ENCODE results near the gene TSPYL4. TPM values are rescaled to one million over a fixed set of nuclear protein-coding genes. Genes with fewer than 3 reads are reported as not detected.

The TSPYL4 gene
- total RNA-seq, 2 donors from 2014 or later: 29.2 to 34.5 TPM

GRCh38 chr6:116221911-116222310 lies 32.0 kb downstream of the TSPYL4 start:
- Histone ChIP-seq H3K36me3 (peaks cover 7% of the 10 kb centered on the region), H3K9me3 (no peaks in the 10 kb centered on the region), H3K4me3 (no peak overlapping the region), H3K4me1 (peaks cover 0 to 16% of the 10 kb centered on the region in 2 donors), H3K27ac (no peak overlapping the region), H3K27me3 (no peaks in the 10 kb centered on the region)
- TF ChIP-seq CTCF (IDR thresholded peaks at IDR 0.05): no peak
- DNase-seq (ENCODE audit: low spot score): no peak

- no peak overlapping the region for H3K4me3 ChIP-seq
- no peak for DNase-seq (ENCODE audit: low spot score)
- peaks cover 7% of the 10 kb centered on the region for H3K36me3 ChIP-seq
- H3K27me3 ChIP-seq: no peaks in the 10 kb centered on the region
- H3K4me1 ChIP-seq: peaks cover 0 to 20% of the 10 kb centered on the region in 2 donors
- no peak overlapping the region for H3K27ac ChIP-seq
- no peaks in the 10 kb centered on the region for H3K9me3 ChIP-seq
- no peak for TF ChIP-seq CTCF (IDR thresholded peaks at IDR 0.05)
Measured at GRCh38 chr6:116221067-116221466, 32.8 kb downstream of the TSPYL4 start.

- peaks cover 0 to 20% of the 10 kb centered on the region in 2 donors for H3K4me1 ChIP-seq
- TF ChIP-seq CTCF (IDR thresholded peaks at IDR 0.05): no peak
- H3K27ac ChIP-seq: no peak overlapping the region
- no peaks in the 10 kb centered on the region for H3K9me3 ChIP-seq
- H3K27me3 ChIP-seq: no peaks in the 10 kb centered on the region
- no peak for DNase-seq (ENCODE audit: low spot score)
- H3K36me3 ChIP-seq: peaks cover 7% of the 10 kb centered on the region
- no peak overlapping the region for H3K4me3 ChIP-seq
Measured at GRCh38 chr6:116218866-116219265, 35.0 kb downstream of the TSPYL4 start.

GRCh38 chr6:116218172-116218633 lies 35.7 kb downstream of the TSPYL4 start:
- no peak for DNase-seq (ENCODE audit: low spot score)
- Histone ChIP-seq H3K9me3 (no peaks in the 10 kb centered on the region), H3K36me3 (peaks cover 7% of the 10 kb centered on the region), H3K4me3 (no peak overlapping the region), H3K27ac (no peak overlapping the region), H3K4me1 (peaks cover 0 to 20% of the 10 kb centered on the region in 2 donors), H3K27me3 (no peaks in the 10 kb centered on the region)
- peak; percentile 38 to 69 for TF ChIP-seq CTCF (IDR thresholded peaks at IDR 0.05)

- H3K36me3 ChIP-seq: peaks cover 7% of the 10 kb centered on the region
- H3K27me3 ChIP-seq: no peaks in the 10 kb centered on the region
- no peak overlapping the region for H3K4me3 ChIP-seq
- peak; percentile 16 to 73 for TF ChIP-seq CTCF (IDR thresholded peaks at IDR 0.05)
- H3K27ac ChIP-seq: peak overlapping the region in 1 of 2 donors; percentile 9
- no peaks in the 10 kb centered on the region for H3K9me3 ChIP-seq
- H3K4me1 ChIP-seq: peaks cover 0 to 20% of the 10 kb centered on the region in 2 donors
- no peak for DNase-seq (ENCODE audit: low spot score)
Measured at GRCh38 chr6:116217069-116217468, 36.8 kb downstream of the TSPYL4 start.

- no peak for TF ChIP-seq CTCF (IDR thresholded peaks at IDR 0.05)
- Histone ChIP-seq H3K4me1 (peaks cover 0 to 22% of the 10 kb centered on the region in 2 donors), H3K9me3 (no peaks in the 10 kb centered on the region), H3K27me3 (no peaks in the 10 kb centered on the region), H3K36me3 (no peaks in the 10 kb centered on the region), H3K4me3 (no peak overlapping the region), H3K27ac (no peak overlapping the region)
- no peak for DNase-seq (ENCODE audit: low spot score)
Measured at GRCh38 chr6:116215414-116215813, 38.5 kb downstream of the TSPYL4 start.

All from right atrium auricular region (tissue), 2 donors.